Measurements from ENCODE around the gene MEPE. TPM values are rescaled to one million over a fixed set of nuclear protein-coding genes. Genes with fewer than 3 reads are reported as not detected.

The MEPE gene
- total RNA-seq, 2 donors from 2014 or later = not detected

- no peak for TF ChIP-seq CTCF (IDR thresholded peaks at IDR 0.05)
- no peak for DNase-seq (ENCODE audit: low spot score)
- no peaks in the 10 kb centered on the region for H3K4me1 ChIP-seq (ENCODE audit: control insufficient read depth in 1 of 2, low read depth in 2 of 2)
- H3K27me3 ChIP-seq (replicated peaks; ENCODE audit: insufficient read depth) = no peaks in the 10 kb centered on the region
- no peak for ATAC-seq (ENCODE audit: insufficient number of reproducible peaks, low FRiP score, low read depth)
- no peaks in the 10 kb centered on the region for H3K36me3 ChIP-seq
- H3K9me3 ChIP-seq = no peaks in the 10 kb centered on the region
- no peak overlapping the region for H3K4me3 ChIP-seq
- no peak overlapping the region for H3K27ac ChIP-seq
Measured at GRCh38 chr4:87802858-87803257, 29.9 kb upstream of the MEPE start.

GRCh38 chr4:87803421-87803820 is 29.3 kb upstream of the MEPE start:
- H3K27ac ChIP-seq = no peak overlapping the region
- H3K27me3 ChIP-seq (replicated peaks; ENCODE audit: insufficient read depth) = no peaks in the 10 kb centered on the region
- no peak for TF ChIP-seq CTCF (IDR thresholded peaks at IDR 0.05)
- ATAC-seq (ENCODE audit: insufficient number of reproducible peaks, low FRiP score, low read depth) (no peak), DNase-seq (ENCODE audit: low spot score) (no peak)
- H3K36me3 ChIP-seq = no peaks in the 10 kb centered on the region
- no peaks in the 10 kb centered on the region for H3K4me1 ChIP-seq (ENCODE audit: control insufficient read depth in 1 of 2, low read depth in 2 of 2)
- no peak overlapping the region for H3K4me3 ChIP-seq
- H3K9me3 ChIP-seq = no peaks in the 10 kb centered on the region

- no peak for TF ChIP-seq CTCF (IDR thresholded peaks at IDR 0.05)
- H3K4me1 ChIP-seq (ENCODE audit: control insufficient read depth in 1 of 2, low read depth in 2 of 2) = no peaks in the 10 kb centered on the region
- H3K27ac ChIP-seq = no peak overlapping the region
- DNase-seq (ENCODE audit: low spot score) (no peak), ATAC-seq (ENCODE audit: insufficient number of reproducible peaks, low FRiP score, low read depth) (no peak)
- no peaks in the 10 kb centered on the region for H3K27me3 ChIP-seq (replicated peaks; ENCODE audit: insufficient read depth)
- no peaks in the 10 kb centered on the region for H3K9me3 ChIP-seq
- H3K36me3 ChIP-seq = no peaks in the 10 kb centered on the region
- H3K4me3 ChIP-seq = no peak overlapping the region
Measured at GRCh38 chr4:87804871-87805270, 27.9 kb upstream of the MEPE start.

- ATAC-seq (ENCODE audit: insufficient number of reproducible peaks, low FRiP score, low read depth) = no peak
- Histone ChIP-seq H3K36me3 (no peaks in the 10 kb centered on the region), H3K4me1 (ENCODE audit: control insufficient read depth in 1 of 2, low read depth in 2 of 2) (no peaks in the 10 kb centered on the region), H3K27ac (no peak overlapping the region), H3K9me3 (no peaks in the 10 kb centered on the region), H3K27me3 (replicated peaks; ENCODE audit: insufficient read depth) (no peaks in the 10 kb centered on the region), H3K4me3 (no peak overlapping the region)
- TF ChIP-seq CTCF (IDR thresholded peaks at IDR 0.05) = no peak
- no peak for DNase-seq (ENCODE audit: low spot score)
Measured at GRCh38 chr4:87805971-87806370, 26.8 kb upstream of the MEPE start.

- TF ChIP-seq CTCF (IDR thresholded peaks at IDR 0.05) = no peak
- ATAC-seq (ENCODE audit: insufficient number of reproducible peaks, low FRiP score, low read depth) = no peak
- no peak for DNase-seq (ENCODE audit: low spot score)
- Histone ChIP-seq H3K36me3 (no peaks in the 10 kb centered on the region), H3K27me3 (replicated peaks; ENCODE audit: insufficient read depth) (no peaks in the 10 kb centered on the region), H3K4me3 (no peak overlapping the region), H3K4me1 (ENCODE audit: control insufficient read depth in 1 of 2, low read depth in 2 of 2) (no peaks in the 10 kb centered on the region), H3K9me3 (no peaks in the 10 kb centered on the region), H3K27ac (no peak overlapping the region)
Measured at GRCh38 chr4:87806520-87806919, 26.2 kb upstream of the MEPE start.
